ENCODE results near the gene MON2. TPM values are rescaled to one million over a fixed set of nuclear protein-coding genes. Genes with fewer than 3 reads are reported as not detected.

The MON2 gene
- total and polyA plus RNA-seq, 2 of the 13 experiments (the other 11 are each of a cell fraction or from before 2014, with no cell fraction given), result 10.5 to 24.8 TPM

DNA sequence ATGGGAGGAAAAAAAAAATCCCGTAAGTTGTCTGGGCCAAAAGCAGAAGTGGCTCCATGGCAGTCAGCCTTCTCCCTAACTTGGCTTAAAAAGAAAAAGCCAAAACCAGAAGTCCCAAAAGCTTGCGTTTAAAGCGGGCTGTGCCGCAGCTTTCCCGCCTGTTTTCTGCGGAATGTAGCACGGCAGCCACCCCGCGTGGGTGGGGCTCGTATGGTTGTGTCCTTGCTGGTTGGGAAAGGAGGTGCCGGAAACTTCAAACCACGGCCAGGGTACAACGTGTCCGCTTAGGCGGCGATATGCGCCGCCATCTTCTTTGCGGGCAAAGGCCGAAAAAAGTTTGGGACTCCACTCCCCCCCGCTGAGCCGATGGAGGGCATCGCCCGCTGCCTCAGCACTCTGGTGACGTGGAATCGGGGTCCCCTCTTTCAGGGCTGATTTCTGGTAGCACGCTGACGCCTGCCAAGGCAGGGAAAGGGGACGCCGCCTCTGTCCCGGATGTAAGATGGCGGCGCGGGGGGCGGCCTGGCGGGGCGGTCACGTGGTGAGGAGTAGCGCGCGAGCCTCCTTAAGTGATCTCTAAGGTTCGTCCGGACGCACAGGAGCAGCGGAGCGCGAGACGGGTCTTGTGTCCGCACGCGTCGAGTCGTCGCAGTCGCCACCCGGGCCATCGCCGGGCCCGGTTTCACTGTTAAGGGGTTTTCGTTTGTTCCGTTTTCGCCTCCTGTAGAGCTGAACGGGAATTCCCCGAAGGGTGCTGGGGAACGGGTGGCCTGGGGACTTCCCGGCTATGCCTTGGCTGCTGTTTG is 135.8 kb downstream of the MON2 start (continued):
- TF ChIP-seq ZNF567 (CRISPR knock-in tag; IDR thresholded peaks at IDR 0.05; ENCODE audit: borderline replicate concordance), result no peak
- TF ChIP-seq CCDC6 (CRISPR knock-in tag; IDR thresholded peaks at IDR 0.05), result peak; percentile 56; the same call in 1 of the 2 replicates
- no peak for TF ChIP-seq FOXP1 (IDR thresholded peaks at IDR 0.05)
- TF ChIP-seq FOXP1 (CRISPR knock-in tag; IDR thresholded peaks at IDR 0.05), result no peak
- no peak for TF ChIP-seq HNF1A (IDR thresholded peaks at IDR 0.05; ENCODE audit: low read depth)
- peak; percentile 51; the same call in 1 of the 2 replicates for TF ChIP-seq HNF1A (CRISPR knock-in tag; IDR thresholded peaks at IDR 0.05; ENCODE audit: borderline replicate concordance)
- peak; percentile 73 for TF ChIP-seq ZMYM4 (CRISPR knock-in tag; IDR thresholded peaks at IDR 0.05)
- peak; percentile 74; the same call in 1 of the 2 replicates for TF ChIP-seq ZBTB7B (CRISPR knock-in tag; IDR thresholded peaks at IDR 0.05)
- TF ChIP-seq MLXIP (CRISPR knock-in tag; IDR thresholded peaks at IDR 0.05; ENCODE audit: borderline replicate concordance), result no peak
- no peak; the same call in 1 of the 2 replicates for TF ChIP-seq AKAP8 (CRISPR knock-in tag; IDR thresholded peaks at IDR 0.05)
- TF ChIP-seq, protein P1, sequence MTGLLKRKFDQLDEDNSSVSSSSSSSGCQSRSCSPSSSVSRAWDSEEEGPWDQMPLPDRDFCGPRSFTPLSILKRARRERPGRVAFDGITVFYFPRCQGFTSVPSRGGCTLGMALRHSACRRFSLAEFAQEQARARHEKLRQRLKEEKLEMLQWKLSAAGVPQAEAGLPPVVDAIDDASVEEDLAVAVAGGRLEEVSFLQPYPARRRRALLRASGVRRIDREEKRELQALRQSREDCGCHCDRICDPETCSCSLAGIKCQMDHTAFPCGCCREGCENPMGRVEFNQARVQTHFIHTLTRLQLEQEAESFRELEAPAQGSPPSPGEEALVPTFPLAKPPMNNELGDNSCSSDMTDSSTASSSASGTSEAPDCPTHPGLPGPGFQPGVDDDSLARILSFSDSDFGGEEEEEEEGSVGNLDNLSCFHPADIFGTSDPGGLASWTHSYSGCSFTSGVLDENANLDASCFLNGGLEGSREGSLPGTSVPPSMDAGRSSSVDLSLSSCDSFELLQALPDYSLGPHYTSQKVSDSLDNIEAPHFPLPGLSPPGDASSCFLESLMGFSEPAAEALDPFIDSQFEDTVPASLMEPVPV (CRISPR knock-in tag; IDR thresholded peaks at IDR 0.05), result peak; percentile 79; the same call in 1 of the 2 replicates
- peak; percentile 87; the same call in 1 of the 2 replicates for TF ChIP-seq SMYD3 (CRISPR knock-in tag; IDR thresholded peaks at IDR 0.05)
- peak; percentile 20; the same call in 1 of the 2 replicates for TF ChIP-seq MED13 (CRISPR knock-in tag; IDR thresholded peaks at IDR 0.05)
- TF ChIP-seq ZNF260 (CRISPR knock-in tag; IDR thresholded peaks at IDR 0.05; ENCODE audit: borderline replicate concordance, low read depth), result no peak
- TF ChIP-seq POLR2A (IDR thresholded peaks at IDR 0.05; ENCODE audit: insufficient read depth in 1 of 2, low read depth in 2 of 2, low read length in 2 of 2), result peak in 1 of 2 experiments; percentile 50; a peak in 2 of 4 replicates
- peak; percentile 29; the same call in 1 of the 2 replicates for TF ChIP-seq ZNF879 (CRISPR knock-in tag; IDR thresholded peaks at IDR 0.05)
- 0 out of 2 replicates have a peak, but pooled peaks have one; percentile 42 for TF ChIP-seq CENPBD1 (CRISPR knock-in tag; IDR thresholded peaks at IDR 0.05; ENCODE audit: borderline replicate concordance, low read depth)
- peak; percentile 47 for TF ChIP-seq ETV6 (CRISPR knock-in tag; conservative IDR thresholded peaks at IDR 0.05)
- peak; percentile 50; the same call in 1 of the 2 replicates for TF ChIP-seq BORCS8-MEF2B (CRISPR knock-in tag; IDR thresholded peaks at IDR 0.05)
- 0 out of 2 replicates have a peak, but pooled peaks have one; percentile 55 for TF ChIP-seq ZNF619 (CRISPR knock-in tag; IDR thresholded peaks at IDR 0.05)
- peak; percentile 87 for TF ChIP-seq ZNF501 (CRISPR knock-in tag; IDR thresholded peaks at IDR 0.05)
